ENCODE measurements around the gene FBXL5.
"Not testable (repeated sequence)": the region's sequence is repeated elsewhere in the genome, so short reads cannot be mapped to it uniquely, and the experiment has no call there.

FBXL5 gene

DNA sequence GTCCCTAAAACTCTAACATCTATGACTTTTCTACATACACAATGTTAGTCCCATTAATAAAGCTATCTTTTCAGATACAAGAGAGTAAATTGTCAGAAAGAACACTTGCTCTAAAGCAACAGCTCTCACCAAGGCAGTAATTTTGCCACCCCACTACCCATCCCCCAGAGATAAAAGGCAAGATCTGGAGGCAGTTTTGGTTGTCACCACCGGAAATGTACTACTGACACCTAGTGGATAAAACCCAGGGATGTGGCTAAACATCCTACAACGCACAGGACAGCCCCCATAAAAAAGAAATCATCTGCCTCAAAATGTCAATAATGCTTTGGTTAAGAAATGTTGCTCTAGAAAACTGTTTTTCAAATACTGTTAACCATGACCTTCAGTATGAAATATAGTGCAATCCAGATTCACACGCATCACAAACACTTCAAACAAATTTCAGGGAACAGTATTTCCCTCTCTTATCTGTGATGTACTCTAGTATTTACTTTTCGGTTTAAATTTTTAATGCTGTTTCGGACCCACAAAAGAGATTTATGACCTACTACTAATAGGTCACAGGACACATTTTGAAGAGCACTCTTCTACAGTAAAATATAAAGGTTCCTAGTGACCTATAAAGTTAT is 5.1 kb downstream of the FBXL5 start:
- H3K4me3 ChIP-seq (ENCODE audit: low read depth, low read length): peak overlapping the region; percentile 9
- peak; percentile 91 for DNase-seq (ENCODE audit: low read depth)
- no peak for TF ChIP-seq MYC (IDR thresholded peaks at IDR 0.05; ENCODE audit: low read depth, low read length)
- TF ChIP-seq, protein P1, sequence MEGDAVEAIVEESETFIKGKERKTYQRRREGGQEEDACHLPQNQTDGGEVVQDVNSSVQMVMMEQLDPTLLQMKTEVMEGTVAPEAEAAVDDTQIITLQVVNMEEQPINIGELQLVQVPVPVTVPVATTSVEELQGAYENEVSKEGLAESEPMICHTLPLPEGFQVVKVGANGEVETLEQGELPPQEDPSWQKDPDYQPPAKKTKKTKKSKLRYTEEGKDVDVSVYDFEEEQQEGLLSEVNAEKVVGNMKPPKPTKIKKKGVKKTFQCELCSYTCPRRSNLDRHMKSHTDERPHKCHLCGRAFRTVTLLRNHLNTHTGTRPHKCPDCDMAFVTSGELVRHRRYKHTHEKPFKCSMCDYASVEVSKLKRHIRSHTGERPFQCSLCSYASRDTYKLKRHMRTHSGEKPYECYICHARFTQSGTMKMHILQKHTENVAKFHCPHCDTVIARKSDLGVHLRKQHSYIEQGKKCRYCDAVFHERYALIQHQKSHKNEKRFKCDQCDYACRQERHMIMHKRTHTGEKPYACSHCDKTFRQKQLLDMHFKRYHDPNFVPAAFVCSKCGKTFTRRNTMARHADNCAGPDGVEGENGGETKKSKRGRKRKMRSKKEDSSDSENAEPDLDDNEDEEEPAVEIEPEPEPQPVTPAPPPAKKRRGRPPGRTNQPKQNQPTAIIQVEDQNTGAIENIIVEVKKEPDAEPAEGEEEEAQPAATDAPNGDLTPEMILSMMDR (IDR thresholded peaks at IDR 0.05; ENCODE audit: low read depth, low read length): peak; percentile 82
- no peak for TF ChIP-seq POLR2A (IDR thresholded peaks at IDR 0.05; ENCODE audit: extremely low read depth, insufficient read length)
- TF ChIP-seq, protein P2, sequence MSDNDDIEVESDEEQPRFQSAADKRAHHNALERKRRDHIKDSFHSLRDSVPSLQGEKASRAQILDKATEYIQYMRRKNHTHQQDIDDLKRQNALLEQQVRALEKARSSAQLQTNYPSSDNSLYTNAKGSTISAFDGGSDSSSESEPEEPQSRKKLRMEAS (IDR thresholded peaks at IDR 0.05; ENCODE audit: low read depth, low read length): no peak

DNA sequence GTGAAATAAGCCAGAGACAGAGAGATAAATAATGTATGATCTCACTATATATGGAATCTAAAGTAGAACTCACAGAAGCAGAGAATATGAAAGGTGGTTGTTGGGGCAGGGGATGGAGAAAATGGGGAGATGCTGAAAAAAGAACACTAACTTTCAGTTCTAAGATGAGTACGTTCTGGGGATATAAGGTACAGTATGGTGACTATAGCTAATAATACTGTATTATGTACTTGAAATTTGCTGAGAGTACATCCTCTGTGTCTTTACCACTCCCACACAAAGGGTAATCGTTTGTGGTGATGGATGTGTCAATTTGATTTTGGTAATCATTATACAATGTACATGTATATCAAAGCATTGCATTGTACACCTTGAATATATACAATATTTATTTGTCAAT is 6.6 kb downstream of the FBXL5 start:
- no peak for TF ChIP-seq POLR2A (IDR thresholded peaks at IDR 0.05; ENCODE audit: extremely low read depth, insufficient read length)
- no peak for TF ChIP-seq MYC (IDR thresholded peaks at IDR 0.05; ENCODE audit: low read depth, low read length)
- TF ChIP-seq, protein P2 (IDR thresholded peaks at IDR 0.05; ENCODE audit: low read depth, low read length): no peak
- TF ChIP-seq, protein P1 (IDR thresholded peaks at IDR 0.05; ENCODE audit: low read depth, low read length): no peak
- DNase-seq (ENCODE audit: low read depth): no peak
- no peak overlapping the region for H3K4me3 ChIP-seq (ENCODE audit: low read depth, low read length)

DNA sequence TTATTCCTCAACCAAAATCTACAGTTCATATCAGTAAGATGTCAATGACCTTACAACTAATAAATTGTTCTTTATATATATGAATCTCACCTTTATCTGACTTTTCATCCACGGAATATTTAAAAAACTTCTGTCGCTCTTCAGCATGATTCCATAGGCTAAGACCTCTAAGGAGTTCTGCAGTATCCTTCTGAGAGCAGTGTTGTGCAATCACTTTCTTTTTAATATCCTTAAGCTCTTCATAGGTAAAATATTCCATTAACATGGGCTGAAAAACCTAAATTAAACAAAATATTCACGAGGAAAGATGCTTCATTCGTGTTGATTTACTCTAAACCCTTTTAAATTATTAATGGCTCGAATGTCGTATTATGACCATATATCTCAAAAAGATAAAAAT is 16.7 kb downstream of the FBXL5 start:
- TF ChIP-seq MYC (IDR thresholded peaks at IDR 0.05; ENCODE audit: low read depth, low read length): no peak
- TF ChIP-seq, protein P1 (IDR thresholded peaks at IDR 0.05; ENCODE audit: low read depth, low read length): no peak
- TF ChIP-seq POLR2A (IDR thresholded peaks at IDR 0.05; ENCODE audit: extremely low read depth, insufficient read length): no peak
- TF ChIP-seq, protein P2 (IDR thresholded peaks at IDR 0.05; ENCODE audit: low read depth, low read length): no peak
- no peak for DNase-seq (ENCODE audit: low read depth)
- H3K4me3 ChIP-seq (ENCODE audit: low read depth, low read length): no peak overlapping the region

DNA sequence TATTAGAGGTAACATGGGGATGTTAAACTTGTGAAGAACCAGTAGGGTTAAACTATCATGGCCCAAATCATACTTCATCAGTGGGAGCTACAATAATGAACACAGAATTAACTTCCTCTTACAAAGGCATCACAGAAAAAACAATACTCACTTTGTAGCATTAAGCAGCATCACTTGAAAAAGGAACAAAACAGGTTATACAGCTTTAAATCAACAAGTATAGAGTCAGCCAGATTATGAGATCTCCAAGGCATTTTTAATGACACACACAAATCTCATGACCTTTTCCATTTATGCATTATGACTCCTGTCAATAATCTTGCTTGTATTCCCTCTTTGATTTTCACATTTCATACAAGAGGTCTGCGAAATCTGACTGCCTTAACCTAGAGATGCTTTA is 18.3 kb downstream of the FBXL5 start:
- TF ChIP-seq POLR2A (IDR thresholded peaks at IDR 0.05; ENCODE audit: extremely low read depth, insufficient read length) (no peak), MYC (IDR thresholded peaks at IDR 0.05; ENCODE audit: low read depth, low read length) (no peak)
- TF ChIP-seq, protein P1 (IDR thresholded peaks at IDR 0.05; ENCODE audit: low read depth, low read length): no peak
- TF ChIP-seq, protein P2 (IDR thresholded peaks at IDR 0.05; ENCODE audit: low read depth, low read length): no peak
- DNase-seq (ENCODE audit: low read depth): no peak
- H3K4me3 ChIP-seq (ENCODE audit: low read depth, low read length): no peak overlapping the region

DNA sequence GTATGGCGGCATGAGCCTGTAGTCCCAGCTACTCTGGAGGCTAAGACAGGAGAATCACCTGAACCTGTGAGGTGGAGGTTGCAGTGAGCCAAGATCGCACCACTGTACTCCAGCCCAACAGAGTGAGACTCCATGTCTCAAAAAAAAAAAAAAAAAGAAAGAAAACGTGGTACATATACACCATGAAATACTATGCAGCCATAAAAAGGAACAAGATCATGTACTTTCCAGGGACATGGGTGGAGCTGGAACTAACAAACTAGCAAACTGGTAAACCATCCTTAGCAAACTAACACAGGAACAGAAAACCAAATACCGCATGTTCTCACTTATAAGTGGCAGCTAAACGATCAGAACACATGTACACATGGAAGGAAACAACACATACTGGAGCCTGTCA is 37.8 kb downstream of the FBXL5 start:
- not testable (repeated sequence) for DNase-seq (ENCODE audit: low read depth); H3K4me3 ChIP-seq (ENCODE audit: low read depth, low read length)

DNA sequence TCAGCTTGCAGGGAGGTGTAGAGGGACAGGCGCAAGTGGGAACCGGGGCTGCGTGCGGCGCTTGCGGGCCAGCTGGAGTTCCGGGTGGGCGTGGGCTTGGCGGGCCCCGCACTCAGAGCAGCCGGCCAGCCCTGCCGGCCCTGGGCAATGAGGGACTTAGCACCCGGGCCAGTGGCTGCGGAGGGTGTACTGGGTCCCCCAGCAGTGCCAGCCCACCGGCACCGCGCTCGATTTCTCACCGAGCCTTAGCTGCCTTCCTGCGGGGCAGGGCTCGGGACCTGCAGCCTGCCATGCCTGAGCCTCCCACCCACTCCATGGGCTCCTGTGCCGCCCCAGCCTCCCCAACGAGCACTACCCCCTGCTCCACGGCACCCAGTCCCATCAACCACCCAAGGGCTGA is 40.3 kb downstream of the FBXL5 start:
- H3K4me3 ChIP-seq (ENCODE audit: low read depth, low read length); DNase-seq (ENCODE audit: low read depth): not testable (repeated sequence)

DNA sequence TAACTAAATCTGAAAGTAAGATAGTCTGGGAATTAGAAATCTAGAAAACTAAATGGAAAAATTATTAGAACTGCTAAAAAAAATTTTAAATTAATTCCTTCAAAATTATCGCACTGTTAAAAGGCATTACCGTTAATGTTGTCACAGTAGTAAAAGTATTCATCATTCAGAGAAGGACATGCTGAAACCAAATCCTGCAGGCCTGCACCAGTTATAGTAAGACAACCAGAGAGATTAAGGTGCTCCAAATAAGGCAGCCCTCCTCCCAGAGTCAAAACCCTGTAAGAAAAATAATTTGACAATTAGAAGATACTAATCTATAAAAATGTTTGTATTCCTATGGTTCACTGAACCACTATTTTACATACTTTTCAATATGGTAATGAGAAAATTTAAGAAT is 43.0 kb downstream of the FBXL5 start:
- DNase-seq (ENCODE audit: low read depth): no peak
- TF ChIP-seq POLR2A (IDR thresholded peaks at IDR 0.05; ENCODE audit: extremely low read depth, insufficient read length): no peak
- TF ChIP-seq MYC (IDR thresholded peaks at IDR 0.05; ENCODE audit: low read depth, low read length): no peak
- TF ChIP-seq, protein P1 (IDR thresholded peaks at IDR 0.05; ENCODE audit: low read depth, low read length): no peak
- TF ChIP-seq, protein P2 (IDR thresholded peaks at IDR 0.05; ENCODE audit: low read depth, low read length): no peak
- no peak overlapping the region for H3K4me3 ChIP-seq (ENCODE audit: low read depth, low read length)
